Kasumi-1 (cell line): Measurements from ENCODE around the gene PINK1.

Source experiments
- DNase-seq, 2 experiments: peaks; one replicate each; lab custom pipeline; 2025; lab: John Stamatoyannopoulos, UW

Gene PINK1

DNA sequence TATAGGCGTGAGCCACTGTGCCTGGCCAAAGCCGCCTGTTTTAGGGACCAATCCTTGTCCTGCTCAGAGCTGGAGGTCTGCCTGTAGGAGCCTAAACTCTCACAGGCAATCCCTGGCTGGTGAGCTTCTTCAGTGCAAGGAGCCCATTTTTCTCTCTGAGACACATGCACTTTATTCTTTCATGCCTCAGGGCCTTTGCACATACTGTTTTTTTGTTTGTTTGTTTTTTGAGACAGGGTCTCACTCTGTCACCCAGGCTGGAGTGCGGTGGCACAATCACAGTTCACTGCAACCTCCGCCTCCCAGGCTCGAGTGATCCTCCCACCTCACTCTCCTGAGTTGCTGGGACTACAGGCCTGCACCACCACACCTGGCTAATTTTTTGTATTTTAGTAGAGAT is 21.6 kb upstream of the PINK1 start:
- no peak for DNase-seq

DNA sequence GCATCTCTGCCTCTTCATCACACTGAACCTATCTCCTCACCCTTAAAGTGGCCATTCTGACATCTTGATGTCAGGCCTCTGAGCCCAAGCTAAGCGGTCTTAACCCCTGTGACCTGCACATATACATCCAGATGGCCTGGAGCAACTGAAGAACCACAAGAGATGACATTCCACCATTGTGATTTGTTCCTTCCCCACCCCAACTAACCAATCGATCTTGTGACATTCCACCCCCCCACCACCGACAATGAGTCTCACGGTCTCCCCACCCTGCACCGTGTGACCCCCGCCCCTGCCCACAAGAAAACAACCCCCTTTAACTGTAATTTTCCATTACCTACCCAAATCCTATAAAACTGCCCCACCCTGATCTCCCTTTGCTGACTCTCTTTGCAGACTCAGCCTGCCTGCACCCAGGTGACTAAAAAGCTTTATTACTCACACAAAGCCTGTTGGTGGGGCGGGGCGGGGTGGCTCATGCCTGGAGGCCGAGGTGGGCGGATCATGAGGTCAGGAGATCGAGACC is 21.0 kb upstream of the PINK1 start:
- no peak for DNase-seq

DNA sequence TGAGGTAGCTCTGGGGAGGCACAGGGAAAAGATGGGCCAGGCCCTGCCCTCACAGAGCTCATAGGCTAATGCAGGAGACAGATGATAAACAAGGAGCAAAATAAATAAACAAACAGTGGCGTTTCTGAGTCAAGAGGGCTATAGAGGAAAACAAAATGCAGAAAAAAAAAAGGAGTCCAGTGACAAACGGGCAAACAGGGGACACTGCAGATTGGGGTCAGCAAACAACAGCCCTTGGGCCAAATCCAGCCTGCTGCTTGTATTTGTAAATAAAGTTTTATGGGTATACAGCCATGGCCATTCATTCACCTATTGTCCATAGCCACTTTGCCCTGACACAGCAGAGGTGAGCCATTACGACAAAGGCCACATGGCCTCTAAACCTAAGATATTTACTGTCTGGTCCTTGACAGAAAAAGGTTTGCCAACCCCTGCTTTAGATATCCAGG is 19.1 kb upstream of the PINK1 start:
- no peak for DNase-seq

DNA sequence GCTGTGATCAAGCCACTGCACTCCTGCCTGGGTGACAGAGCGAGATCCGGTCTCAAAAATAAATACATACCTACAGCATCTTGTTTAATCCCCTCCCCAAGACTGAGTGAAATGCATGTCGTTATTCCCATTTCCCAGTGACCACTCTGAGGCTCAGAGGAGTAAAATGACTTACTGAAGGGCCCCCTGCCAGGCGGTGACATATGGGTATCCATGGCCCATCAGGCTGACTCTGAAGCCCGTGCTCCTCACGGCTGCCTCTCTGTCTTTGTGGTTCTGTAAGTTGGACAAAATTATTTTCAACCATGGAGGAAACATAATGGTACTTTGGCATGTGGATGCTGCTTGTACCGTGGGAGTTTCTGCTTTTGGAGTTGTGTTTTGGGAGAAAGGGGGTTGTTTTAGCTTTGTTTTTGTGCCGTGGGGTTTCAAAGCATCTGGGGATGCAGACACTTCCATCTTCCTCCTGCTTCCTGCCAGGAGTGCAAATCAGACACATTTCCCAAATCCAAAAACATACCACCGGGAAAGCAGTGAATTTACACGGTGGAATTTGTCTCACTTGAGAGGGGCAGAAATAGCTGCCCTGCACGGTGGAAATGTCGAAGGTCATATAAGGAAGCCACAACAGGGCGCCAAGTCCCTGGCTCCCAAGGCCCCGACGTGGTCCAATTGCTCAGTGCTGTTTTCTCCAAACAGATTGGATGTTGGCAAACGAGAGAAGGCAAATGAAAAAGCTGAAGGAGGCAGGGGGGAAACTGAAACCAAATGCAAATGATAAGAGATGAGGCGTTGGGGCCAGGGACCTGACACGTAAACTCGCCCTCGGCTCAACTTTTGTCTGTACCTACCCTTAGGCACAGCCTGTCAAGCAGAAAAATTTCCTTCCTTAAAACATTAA is 17.1 kb upstream of the PINK1 start:
- DNase-seq: no peak

DNA sequence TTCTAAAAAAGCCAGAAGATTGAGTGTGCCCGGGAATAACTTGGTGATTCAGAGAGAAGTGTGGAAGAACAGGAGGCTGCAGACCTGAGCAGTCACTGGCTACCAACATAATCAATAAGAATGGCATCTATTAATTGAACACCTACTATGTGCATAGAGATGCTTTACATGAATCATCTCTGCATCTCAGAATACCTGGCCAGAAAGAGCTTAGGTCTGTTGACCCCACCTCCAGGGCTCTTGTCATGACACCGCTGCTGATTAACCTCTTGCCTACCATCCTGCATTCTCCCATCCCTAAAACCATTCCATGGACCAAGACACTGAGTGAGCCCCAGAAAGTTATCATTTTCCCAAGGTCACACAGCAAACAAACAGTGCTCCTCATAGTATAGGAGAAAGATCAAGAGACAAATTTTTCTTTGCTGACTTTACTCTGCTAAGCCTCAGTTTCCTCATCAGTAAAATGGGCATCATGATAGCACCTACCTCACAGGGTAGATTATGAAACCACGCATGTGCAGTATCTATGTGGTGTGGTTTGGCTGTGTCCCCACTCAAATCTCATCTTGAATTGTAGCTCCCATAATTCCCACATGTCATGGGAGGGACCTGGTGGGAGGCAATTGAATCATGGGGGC is 16.3 kb upstream of the PINK1 start:
- DNase-seq: no peak

DNA sequence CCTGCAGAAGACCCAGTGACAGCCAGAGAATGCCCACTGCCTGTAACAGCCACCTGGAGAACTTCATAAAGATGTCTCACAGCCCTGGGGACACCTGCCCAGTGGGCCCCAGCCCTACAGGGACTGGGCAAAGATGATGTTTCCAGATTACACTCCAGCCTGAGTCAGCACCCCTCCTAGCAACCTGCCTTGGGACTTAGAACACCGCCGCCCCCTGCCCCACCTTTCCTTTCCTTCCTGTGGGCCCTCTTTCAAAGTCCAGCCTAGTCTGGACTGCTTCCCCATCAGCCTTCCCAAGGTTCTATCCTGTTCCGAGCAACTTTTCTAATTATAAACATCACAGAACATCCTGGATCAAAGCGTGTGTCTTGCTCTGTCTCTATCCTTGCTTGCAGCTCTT is 14.7 kb upstream of the PINK1 start:
- no peak for DNase-seq

DNA sequence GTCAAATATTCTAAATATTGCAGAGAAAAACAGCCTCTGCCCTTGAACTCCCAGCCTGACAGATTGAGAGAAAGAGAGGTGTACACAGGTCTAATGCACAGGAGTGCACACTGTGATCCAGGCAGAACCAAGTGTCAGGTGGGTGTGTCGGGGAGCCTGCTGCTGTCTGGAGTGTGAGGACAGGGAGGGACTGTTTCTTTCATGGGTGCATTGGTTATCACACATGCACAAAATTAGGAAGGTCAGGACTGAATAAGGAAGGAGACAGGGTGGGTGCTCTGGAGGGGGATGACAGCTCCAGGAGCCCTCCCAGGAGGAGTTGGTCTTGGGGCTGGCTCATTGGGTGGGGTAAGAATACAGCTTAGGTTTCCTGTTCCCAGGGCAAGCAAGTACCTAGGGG is 13.3 kb upstream of the PINK1 start:
- DNase-seq: no peak

DNA sequence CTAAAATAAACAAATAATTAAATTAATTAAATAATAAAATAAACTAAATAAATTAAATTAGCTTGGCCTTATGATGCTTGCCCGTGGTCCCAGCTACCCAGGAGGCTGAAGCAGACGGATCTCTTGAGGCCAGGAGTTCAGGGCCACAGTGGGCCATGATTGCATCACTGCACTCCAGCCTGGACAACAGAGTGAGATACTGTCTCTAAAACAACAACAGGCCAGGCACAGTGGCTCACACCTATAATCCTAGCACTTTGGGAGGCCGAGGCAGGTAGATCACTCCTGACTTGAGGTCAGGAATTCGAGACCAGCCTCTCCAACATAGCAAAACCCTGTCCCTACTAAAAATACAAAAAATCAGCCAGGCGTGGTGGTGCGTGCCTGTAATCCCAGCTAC is 12.2 kb upstream of the PINK1 start:
- no peak for DNase-seq

DNA sequence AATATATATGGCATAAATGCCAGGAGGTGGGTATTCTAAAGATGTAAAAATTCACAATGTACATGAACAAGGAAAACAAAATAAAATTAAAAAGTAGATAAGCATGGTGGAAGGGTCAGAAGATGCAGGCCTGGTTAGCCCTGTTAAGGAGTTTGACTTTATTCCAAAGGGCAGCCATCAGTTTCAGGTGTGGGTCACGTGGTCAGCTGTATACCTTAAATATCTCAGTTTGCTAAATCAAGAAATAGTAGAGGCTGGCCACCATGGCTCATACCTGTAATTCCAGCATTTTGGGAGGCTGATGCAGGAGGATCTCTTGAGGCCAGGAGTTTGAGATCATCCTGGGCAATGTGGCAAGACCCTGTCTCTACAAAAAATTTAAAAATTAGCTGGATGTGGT is 8.5 kb upstream of the PINK1 start:
- no peak for DNase-seq

DNA sequence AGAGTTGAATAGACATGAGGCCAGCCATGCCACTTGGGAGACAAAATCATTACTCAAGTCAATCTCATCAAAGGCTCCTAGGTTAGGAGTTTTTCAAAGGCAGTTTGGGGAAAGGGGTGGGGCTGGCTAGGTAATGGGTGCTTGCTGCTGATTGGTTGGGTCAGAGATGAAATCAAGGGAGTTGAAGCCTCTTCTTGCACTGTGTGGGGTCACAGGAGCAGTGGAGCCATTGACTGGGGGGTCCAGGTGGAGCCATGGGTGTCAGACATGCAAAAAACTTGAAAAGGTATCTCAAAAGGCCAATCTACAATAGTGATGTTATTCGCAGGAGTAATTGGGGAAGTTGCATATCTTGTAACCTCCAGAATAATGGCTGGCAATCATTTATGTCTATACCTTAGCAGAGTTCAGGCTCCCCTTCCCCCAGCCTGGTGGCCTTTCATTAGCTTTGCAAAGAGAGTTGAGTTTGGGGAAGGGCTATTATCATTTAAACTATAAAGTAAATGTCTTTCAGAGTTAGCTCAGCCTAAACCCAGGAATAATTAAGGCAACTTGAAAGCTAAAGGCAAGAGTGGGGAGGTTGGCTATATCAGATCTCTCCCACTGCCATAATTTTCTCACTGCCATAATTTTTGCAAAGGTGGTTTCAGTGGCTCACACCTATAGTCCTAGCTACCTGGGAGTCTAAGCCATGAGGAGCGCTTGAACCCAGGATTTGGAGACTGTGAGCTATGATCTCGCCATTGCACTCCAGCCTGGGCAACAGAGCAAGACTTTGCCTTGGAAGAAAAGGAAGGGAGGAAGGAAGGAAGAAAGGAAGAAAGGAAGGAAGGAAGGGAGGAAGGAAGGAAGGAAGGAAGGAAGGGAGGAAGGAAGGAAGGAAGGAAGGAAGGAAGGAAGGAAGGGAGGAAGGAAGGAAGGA is 7.8 kb upstream of the PINK1 start:
- DNase-seq: no peak

DNA sequence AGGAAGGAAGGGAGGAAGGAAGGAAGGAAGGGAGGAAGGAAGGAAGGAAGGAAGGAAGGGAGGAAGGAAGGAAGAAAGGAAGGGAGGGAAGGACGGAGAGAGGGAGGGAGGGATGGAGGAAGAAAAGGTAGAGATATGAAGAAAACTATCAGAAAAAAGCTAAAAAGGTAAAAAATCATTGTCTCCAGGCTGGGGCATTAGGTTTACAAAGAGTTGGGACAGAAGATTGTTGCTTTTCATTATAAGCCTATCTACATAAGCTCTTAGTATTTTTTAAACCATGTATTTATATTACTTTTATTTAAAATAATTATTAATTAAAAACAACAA is 7.2 kb upstream of the PINK1 start:
- DNase-seq: no peak

DNA sequence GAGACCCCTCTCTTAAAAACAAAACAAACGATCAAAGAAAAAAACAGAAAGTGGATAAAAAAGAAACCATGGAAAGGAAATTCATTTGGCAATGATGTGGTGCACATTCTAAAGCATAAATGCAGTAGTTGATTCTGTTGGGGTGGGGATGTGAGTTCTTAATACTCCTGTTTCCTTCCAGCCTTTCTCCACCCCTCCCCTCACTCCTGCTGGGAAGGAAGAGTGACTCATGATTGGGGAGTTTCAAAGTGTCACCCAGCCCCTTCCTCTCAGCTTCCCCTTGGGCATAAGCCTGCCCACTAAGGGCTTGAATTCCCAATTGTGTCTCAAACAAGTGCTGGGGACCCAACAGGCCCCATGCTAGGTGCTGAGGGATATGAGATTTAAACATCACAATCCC is 6.7 kb upstream of the PINK1 start:
- no peak for DNase-seq

DNA sequence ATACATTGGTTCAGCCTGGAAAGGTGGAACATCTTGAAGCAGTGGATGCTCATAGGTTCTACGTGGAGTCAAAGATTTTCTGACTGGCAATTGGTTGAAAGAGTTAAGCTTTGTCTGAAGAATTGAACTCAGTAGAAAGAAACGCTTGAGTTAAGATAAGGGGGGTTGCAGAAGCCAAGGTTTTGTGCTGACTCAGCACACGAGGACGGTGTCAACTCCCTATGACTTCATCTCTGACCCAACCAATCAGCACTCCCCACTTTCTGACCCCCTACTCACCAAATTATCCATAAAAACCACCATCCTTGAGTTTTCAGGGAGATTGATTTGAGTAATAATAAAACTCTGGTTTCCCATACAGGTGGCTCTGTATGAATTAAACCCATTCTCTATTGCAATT is 2.5 kb upstream of the PINK1 start:
- no peak for DNase-seq

DNA sequence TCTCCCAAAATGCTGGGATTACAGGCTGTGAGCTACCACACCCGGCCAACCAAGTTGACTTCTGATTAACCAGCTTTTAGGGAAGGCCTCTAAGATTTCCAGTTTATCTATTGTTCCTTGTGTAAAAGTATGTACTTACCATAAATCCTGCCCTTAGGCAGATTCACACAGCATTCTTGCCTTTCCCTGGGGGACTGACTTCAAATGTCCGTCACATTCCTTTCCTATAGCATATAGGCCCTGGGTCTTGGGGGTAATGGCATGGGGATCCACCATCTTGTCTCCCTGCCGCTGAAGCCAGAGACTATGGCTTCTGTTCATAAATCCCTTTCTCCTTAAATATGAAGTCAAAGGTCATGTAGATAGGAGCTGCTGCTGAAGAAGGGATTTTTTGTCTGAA is 872 bp upstream of the PINK1 start:
- DNase-seq: no peak

DNA sequence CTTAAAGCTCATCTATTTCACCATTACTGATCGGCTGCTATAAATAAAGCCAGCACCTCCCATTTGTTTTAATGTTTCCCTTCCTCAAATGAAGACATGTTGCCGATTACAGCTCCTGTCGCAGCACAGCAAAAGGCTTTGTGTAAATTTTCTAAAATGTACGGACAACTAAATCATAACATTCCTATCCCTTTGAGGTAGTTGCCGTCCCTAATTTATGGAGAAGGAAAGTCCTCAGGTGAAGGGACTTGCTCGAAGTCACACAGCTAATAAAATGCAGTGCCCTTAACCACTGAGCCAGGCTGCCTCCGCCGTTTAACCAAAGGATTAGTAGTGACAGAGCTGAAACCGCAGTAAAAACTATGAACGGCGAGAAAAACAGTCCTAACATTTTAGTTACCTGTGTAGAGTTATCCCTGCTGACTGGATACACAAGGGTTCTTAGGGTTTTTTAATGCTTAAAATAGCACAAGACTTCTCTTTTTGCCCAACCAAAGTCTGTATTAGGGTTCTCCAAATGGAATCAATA is 871 bp downstream of the PINK1 start:
- DNase-seq: no peak

DNA sequence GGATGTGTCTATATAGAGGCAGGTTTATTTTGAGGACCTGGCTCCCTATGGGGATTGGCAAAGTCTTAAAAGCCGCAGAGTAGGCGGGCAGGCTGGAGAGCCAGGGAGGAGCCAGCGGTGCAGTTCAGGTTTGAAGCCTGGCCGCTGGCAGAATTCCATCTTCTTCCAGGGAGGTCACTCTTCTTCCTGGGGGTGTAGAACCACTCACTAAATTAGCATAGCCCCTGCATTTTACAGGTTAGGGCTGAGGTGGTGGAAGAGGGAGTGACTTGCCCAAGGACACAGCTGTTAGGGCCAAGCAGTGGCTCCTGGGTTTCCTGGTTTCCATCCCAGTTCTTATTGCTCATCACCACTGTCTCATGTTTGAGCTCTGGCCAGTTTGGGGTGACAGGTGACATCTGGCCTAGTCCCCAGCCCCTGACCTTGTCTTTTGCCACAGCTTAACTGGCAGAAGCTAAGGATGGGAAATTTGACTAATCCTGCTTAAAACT is 1.4 kb downstream of the PINK1 start:
- DNase-seq: peak; percentile 69 to 70

DNA sequence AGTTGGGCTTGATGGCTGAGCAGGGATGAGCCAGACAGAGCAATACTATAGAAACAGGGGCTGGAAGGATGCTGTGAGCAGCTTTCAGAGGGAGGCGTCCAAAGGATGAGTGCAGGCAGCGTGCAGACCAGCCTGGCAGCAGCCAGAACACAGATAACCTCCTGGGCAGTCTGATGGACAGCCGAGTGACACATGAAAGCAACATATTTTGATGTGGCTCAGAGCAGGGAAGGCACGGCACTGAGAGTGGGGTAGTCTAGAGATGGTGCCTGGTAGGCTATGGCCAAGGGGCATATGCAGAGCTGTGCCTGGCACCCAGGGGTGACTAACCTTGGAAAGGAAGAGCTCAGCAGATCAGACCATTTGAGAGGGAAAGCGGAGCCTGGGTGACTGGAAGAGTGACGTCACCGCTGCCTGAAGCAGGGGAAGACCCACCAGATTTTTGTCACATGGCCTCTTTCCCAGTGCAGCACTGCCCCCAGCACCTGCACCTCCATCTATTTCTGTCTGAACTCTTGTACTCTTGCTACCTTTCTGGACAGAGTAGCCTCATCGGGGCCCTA is 3.6 kb downstream of the PINK1 start:
- no peak for DNase-seq

DNA sequence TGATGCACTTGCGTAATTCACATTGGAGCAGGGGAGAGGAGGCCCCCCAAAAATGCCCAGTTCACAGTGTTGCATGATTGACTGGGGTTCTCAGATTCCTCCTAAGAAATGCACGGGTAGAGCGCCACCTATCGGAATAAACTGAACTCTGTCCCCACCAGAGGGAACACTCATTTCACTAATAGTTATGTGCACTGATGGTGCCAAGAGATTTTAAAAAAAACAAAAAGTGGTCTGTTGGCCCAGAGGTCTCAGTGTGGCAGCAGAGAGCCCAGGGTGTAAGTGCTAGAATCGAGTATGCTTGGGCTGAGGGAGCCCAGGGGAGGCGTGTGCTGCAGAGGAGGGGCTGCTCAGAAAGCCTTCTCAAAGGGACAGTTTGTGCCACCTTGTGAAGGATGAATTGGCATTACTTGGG is 6.9 kb downstream of the PINK1 start:
- peak; percentile 74 to 75 for DNase-seq

DNA sequence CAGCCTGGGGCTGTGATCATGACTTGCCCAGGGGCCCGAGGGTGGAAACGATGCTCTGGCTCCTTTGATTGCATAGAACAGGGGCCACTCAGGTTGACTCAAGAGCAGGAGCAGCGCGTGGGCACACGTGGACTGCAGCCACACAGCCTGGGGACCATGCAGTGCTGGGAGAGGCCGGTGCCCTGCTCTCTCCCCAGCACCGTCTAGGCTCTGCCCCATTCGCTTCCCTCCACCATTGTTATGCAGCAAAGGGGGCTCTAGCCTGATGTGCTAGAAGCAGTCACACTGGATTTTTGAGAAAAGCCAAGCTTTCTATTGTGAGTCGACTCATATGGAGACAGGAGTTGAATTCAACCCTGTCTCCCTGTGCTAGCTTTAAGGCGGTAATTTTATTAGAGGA is 8.7 kb downstream of the PINK1 start:
- no peak for DNase-seq

DNA sequence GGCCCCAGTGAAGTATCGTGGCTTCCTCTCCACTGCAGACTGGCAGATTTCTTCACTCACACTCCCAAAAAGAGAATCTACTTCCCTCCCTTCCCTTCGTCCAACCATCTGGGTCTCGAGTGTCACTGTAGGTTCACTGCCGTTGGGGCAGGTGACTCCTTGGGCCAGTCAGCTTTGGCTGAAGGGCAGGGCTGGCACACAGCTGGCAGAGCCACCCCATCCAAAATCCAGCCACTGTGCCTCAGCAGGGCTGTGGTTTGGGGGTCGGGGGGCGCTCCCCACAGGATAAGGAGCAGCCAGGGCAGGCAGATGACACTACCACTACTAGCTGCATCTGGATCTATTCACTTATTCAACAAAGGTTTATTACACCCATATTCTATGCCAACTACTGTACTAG is 9.8 kb downstream of the PINK1 start:
- no peak for DNase-seq

DNA sequence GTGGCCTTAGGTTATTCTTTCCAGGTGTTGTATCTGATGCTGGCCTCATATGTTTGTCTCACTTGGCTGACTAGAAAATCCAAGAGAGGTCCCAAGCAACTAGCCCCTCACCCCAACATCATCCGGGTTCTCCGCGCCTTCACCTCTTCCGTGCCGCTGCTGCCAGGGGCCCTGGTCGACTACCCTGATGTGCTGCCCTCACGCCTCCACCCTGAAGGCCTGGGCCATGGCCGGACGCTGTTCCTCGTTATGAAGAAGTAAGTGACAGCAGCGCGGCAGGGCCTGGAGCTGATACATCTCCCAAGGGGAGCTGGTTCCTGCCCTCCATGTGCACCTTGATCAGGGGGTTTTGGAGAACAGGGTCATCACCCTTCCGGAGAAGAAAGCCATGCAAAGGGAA is 11.2 kb downstream of the PINK1 start:
- DNase-seq: no peak

DNA sequence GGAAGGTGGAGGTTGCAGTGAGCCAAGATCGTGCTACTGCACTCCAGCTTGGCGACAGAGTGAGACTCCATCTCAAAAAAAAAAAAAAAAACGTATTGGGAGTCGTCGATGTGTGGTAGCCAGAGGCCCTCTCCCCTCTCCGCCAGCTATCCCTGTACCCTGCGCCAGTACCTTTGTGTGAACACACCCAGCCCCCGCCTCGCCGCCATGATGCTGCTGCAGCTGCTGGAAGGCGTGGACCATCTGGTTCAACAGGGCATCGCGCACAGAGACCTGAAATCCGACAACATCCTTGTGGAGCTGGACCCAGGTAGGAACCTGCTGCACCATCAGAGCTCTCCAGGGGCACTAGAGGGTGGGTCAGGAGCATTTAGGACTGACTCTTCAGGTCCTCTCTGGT is 12.2 kb downstream of the PINK1 start:
- DNase-seq: no peak
